OCI-LY1 (cell line): ENCODE data around the gene CCDC85C.

Experiments
- EZH2 ChIP-seq: fragments of 200-600 bp; sonication (generic), shearing (Covaris generic); IDR thresholded peaks from 2 replicates; pipeline ENCODE4 v1.8.0; 2017; ENCODE audit warnings: borderline replicate concordance, mixed run types, mild to moderate bottlenecking, antibody characterized with exemption, low read length, moderate library complexity, mixed read lengths
- TF ChIP-seq, protein P1 (sequence below): fragments of 200-600 bp; sonication (generic), shearing (Covaris generic); IDR thresholded peaks from 2 replicates; pipeline ENCODE4 v1.5.1; 2017; ENCODE audit warnings: mild to moderate bottlenecking, antibody characterized with exemption, low read length, moderate library complexity, mixed read lengths

DNA sequence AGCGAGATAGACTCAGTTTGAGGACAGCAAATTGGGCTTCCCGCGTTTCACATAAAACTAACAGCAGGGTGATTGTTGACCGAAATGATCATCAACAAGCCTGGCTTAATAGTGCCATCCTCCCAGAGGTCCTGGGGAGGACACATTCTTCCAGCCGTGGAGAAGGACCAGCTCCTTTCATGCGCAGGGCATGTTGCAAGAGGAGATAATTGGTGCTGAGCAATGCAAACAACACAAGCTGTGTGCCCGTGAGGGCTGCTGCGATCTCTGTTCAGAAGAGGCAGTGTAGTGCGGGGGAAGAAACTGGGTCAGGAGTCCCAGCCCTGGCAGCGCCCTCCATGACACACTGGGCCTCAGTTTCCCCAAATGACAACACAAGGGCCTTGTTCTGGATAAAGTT, 54.3 kb downstream of the CCDC85C start:
- TF ChIP-seq, protein P1, sequence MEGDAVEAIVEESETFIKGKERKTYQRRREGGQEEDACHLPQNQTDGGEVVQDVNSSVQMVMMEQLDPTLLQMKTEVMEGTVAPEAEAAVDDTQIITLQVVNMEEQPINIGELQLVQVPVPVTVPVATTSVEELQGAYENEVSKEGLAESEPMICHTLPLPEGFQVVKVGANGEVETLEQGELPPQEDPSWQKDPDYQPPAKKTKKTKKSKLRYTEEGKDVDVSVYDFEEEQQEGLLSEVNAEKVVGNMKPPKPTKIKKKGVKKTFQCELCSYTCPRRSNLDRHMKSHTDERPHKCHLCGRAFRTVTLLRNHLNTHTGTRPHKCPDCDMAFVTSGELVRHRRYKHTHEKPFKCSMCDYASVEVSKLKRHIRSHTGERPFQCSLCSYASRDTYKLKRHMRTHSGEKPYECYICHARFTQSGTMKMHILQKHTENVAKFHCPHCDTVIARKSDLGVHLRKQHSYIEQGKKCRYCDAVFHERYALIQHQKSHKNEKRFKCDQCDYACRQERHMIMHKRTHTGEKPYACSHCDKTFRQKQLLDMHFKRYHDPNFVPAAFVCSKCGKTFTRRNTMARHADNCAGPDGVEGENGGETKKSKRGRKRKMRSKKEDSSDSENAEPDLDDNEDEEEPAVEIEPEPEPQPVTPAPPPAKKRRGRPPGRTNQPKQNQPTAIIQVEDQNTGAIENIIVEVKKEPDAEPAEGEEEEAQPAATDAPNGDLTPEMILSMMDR, result no peak
- no peak for TF ChIP-seq EZH2
